ENCODE measurements around the gene NPY4R.
"Not testable (repeated sequence)": the region's sequence is repeated elsewhere in the genome, so short reads cannot be mapped to it uniquely, and the experiment has no call there.

DNA sequence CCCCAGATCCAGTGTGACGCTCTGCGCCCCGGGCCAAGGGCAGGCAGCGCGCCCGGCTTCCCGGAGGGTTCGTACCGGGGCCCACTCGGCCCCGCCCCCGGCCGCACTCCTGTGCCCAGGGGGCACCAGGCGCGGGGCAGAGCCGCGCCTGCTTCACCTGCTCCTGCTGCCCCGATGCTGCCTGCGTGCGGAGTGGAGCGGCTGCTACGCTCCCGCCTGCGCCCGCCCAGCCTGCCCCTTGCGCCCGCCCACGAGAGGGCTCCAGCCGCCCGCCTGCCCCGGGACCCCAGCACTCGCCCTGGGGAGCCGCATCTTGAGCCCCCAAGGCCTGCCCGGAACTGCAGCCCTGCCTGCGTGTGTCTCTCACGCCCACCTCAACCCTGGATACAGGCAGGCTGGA, at the start of gene NPY4R:
- TF ChIP-seq CTCF (conservative IDR thresholded peaks at IDR 0.05; ENCODE audit: low read length); EZH2phosphoT487 (IDR thresholded peaks at IDR 0.05; ENCODE audit: borderline replicate concordance, low read depth, low read length): not testable (repeated sequence)

Measured in OCI-LY7 (cell line).